ENCODE data around the gene C1orf50.

Gene C1orf50

GRCh38 chr1:42824481-42825035 lies 57.5 kb downstream of the C1orf50 start:
- H3K4me1 Mint-ChIP-seq, result peaks cover 4% of the 10 kb centered on the region
- DNase-seq (ENCODE audit: low spot score in 2 of 2), result no peak
- no peak overlapping the region for H3K27ac Mint-ChIP-seq (ENCODE audit: low read depth)
- no peaks in the 10 kb centered on the region for H3K9me3 Mint-ChIP-seq
- peaks cover 6% of the 10 kb centered on the region for H3K36me3 Mint-ChIP-seq (ENCODE audit: insufficient read depth)
- no peak overlapping the region for H3K4me3 Mint-ChIP-seq
- no peak for ATAC-seq (replicated peaks; ENCODE audit: extremely low read depth, poor library complexity, severe bottlenecking)
- no peaks in the 10 kb centered on the region for H3K27me3 Mint-ChIP-seq

- no peak for ATAC-seq (replicated peaks; ENCODE audit: extremely low read depth, poor library complexity, severe bottlenecking)
- Mint-ChIP-seq H3K27me3 (no peaks in the 10 kb centered on the region), H3K9me3 (no peaks in the 10 kb centered on the region), H3K4me3 (no peak overlapping the region), H3K27ac (ENCODE audit: low read depth) (no peak overlapping the region), H3K36me3 (ENCODE audit: insufficient read depth) (peaks cover 6% of the 10 kb centered on the region), H3K4me1 (no peaks in the 10 kb centered on the region)
- DNase-seq (ENCODE audit: low spot score in 2 of 2), result no peak
These were observed 58.2 kb downstream of the C1orf50 start for GRCh38 chr1:42825036-42825851.

Data from central memory CD8-positive, alpha-beta T cell (primary cell).